Stimulated activated CD4-positive, alpha-beta T cell treated with anti-CD3 and anti-CD28 coated beads, Interleukin-2, amount 100 ng/mL, for 24 hours (primary cell): ENCODE data around the gene RAB3IL1.
A peak's percentile ranks its signal among the peaks of the same experiment; 100 is the strongest.
"Not testable (repeated sequence)": the region's sequence is repeated elsewhere in the genome, so short reads cannot be mapped to it uniquely, and the experiment has no call there.

Experiments
- DNase-seq, 2 donors: peaks; one replicate each; pipeline ENCODE4 v3.0.0-alpha.2; 2020

RAB3IL1 gene

DNA sequence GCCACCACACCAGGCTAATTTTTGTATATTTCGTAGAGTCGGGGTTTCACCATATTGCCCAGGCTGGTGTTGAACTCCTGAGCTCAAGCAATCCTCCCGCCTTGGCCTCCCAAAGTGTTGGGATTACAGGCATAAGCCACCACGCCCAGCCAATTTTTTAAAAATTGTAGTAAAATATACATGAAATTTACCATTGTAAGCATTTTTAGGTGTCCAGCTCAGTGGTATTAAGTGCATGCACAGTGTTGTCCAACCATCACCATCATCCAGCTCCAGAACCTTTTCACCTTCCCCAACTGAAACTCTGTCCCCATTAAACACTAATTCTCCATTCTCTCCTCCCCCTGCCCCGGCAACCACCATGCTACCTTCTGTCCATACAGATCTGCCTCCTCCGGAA is 34.5 kb downstream of the RAB3IL1 start:
- no peak for DNase-seq

DNA sequence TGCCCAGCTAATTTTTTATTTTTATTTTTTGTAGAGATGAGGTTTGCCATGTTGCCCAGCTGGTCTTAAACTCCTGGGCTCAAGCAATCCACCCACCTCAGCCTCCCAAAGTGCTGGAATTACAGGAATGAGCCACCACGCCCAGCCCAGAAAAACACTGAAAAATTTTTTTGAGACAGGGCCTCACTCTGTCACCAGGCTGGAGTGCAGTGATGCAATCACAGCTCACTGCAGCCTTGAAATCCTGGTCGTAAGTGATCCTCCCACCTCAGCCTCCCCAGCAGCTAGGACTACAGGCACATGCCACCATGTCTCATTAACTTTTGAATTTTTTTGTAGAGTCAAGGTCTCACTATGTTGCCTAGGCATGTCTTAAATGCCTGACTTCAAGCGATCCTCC is 35.1 kb downstream of the RAB3IL1 start:
- not testable (repeated sequence) for DNase-seq

DNA sequence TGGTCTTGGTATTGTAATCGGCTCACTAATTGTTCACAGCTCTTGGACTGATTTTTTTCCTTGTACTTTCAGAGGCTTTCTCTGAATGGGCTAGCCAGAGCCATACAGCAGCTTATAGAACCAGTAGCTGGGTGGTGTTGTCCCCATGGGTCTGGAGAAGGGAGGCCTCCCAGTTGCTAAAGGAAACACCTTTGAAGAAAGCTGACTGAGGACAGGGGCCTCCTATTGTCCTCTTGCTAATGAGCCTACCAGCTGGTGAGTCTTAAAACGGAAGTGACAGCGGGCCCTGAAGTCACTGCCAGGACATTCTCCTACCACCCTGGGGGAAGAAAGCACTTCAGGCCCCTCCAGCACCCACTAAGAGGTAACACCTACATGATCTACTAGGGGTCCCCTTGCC is 36.0 kb downstream of the RAB3IL1 start:
- DNase-seq: no peak

DNA sequence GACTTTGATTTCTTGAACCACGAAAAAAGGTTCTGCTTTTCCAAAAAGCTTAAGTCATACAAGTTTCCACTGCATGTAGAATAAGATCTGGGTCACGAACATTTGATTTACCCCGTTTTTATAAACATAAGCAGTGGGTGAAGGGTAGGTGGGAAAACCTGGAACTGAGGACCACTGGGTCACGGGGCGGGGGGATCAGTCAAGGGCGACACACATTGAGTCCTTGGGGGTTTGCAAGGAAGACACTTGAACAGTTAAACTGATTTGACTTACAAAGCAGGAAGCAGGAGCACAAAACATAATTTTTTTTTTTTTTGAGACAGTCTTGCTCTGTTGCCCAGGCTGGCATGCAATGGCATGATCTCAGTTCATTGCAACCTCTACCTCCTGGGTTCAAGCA is 36.9 kb downstream of the RAB3IL1 start:
- no peak for DNase-seq

DNA sequence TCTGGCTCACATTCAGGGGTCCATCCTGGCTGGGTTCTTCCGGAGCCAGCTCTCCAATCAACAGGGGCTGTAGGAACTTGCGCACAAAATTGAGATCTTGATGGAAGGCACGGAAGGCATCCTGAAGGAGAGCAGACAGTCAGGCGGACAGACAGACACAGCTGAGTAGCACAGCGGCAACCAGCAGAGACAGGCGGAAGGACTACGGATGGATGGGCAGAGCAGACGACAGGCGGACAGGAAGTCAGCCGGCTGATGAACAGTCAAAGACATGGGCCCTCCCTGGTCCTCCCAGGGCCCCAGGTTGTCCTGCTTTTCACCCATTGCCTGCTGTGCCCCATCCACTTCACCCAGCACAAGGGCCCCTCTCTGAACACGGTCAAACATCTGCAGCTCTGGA is 37.3 kb downstream of the RAB3IL1 start:
- DNase-seq: no peak

DNA sequence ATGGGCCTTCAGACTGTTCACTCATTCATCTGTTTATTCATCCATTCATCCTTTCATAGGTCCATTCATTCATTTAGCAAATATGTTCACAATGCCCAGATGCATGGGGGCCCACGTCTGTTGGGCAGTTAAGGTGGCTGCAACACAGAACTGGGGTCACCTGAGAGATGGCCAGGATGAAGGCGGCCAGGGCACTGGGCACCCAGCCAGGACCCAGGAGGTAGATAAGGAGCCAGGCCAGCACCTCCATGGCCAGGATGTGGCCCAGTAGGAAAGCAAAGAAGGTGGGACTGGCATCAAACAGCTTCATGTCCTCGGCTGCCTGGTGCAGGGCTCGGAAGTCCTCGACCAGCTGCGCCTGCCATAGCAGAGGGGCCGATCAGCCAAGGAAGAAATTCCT is 38.2 kb downstream of the RAB3IL1 start:
- DNase-seq: no peak

DNA sequence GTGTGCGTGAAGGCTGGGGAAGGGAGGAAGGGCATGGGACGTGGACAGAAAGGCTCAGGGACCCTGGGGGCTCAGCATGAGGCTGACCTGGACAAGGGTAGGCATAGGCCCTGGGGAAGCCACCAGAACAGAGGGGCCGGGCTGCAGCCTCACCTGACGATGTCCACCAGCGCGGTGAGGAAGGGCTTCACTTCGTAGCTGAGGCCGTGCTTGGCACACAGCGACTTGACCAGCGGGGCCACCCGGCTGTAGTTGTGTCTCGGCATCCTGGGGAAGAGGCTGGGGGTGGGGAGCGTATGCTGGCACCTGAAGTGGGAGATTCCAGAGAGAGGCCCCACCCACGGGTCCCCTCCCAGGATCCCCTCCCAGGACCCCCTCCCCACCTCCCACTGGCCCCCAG is 41.7 kb downstream of the RAB3IL1 start:
- DNase-seq: no peak

DNA sequence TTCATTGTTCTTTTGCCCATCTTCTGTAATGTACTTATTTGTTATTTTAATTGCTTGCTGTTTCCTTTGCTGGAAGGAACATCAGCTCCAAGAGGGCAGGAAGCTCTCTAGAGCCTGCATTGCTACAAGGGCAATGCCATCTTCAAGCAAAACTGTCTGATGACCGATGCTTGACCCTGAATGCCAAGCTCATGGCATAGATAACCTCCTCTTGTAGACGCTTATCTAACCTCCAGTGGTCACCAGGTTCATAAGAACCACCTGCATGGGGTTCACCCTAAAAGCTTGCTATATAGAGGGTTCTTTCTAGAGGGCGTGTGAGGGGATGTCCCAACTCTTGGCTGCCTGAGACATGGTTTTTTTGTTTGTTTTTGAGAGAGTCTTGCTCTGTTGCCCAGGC is 42.5 kb downstream of the RAB3IL1 start:
- DNase-seq: no peak

DNA sequence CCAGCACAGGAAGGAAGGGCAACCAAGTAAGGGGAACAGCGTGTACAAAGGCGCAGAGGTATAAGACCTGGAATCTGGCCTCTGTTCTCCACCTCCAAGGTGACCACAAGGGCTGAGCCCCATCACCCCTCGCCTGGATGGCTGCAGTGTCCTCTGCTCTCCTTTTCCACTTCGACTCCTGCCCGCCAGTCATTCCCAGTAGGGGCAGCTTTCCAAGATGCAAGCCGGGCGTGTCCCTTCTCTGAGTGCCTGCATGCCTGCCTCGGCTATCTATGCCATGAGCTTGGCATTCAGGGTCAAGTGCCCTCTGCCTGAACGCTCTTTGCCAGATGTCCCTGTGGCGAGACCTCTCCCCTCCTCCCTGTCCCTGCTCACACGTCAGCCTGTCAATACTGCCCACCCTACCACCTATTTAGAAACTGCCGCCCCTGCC is 43.0 kb downstream of the RAB3IL1 start:
- no peak for DNase-seq

DNA sequence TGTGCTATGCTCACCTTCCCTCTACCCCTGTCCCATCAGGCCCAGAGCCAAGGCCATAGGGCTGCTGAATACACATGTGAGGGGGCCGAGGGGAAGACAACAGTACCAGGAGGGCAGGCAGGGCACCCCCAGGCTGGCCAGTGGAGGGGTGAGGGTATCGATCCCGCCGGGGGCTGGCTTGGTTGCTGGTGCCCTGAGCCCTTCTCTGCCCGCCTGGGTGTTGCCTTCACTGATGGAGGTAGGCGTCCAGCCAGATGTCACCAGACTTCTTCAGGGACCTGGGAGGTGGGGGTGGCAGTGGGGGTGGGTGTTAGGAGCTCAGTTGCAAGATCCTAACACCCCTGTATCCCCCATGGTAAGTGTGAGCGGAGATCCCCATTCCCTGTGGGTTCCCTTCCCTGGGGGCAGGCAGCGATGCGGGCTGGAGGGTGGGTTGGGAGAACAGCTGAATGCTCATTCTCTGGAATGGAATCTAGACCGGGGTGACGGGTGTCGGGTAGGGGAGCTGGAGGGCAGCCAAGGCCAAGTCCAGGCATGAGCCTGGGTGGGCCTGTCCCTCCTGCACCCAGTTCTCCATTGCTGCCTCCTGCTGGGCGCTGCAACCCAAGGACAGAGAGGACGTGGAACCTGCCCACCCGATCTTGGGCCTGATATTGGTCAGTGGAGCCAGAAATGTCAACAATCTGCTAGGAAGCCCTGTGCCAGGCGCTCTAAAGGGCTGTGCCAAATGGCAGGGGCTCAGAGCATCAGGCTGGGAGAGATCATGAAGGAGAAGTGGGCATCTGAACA is 43.6 kb downstream of the RAB3IL1 start:
- no peak for DNase-seq

DNA sequence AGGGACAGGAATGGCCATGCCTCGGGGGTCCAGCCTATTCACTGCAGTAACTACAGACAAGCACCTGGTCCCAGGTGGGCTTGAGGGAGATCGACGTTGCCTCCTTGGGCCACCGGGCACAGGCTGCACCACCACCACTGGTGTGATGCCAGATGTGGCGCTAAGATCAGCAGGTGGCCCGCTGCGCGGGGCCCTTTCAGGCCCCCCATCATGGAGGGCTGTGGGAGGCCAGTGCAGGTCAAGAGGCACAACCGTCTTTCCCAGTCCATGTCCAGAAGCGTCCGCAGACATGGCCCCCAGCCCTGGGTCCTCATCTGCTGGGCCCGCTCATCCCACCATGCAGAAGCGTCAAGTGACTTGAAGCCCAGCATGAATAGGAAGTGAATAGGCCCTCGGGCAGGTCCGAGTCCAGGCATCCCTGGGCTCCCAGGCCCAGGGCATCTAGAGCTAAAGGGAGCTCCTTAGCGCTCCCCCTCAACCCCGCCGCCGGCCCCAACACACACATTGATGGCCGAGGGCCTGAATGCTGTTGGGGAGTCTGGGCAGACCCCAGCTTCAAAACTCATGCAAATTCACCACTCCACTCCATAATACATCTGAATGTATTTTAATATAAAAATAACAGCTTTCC is 44.3 kb downstream of the RAB3IL1 start:
- DNase-seq: no peak

DNA sequence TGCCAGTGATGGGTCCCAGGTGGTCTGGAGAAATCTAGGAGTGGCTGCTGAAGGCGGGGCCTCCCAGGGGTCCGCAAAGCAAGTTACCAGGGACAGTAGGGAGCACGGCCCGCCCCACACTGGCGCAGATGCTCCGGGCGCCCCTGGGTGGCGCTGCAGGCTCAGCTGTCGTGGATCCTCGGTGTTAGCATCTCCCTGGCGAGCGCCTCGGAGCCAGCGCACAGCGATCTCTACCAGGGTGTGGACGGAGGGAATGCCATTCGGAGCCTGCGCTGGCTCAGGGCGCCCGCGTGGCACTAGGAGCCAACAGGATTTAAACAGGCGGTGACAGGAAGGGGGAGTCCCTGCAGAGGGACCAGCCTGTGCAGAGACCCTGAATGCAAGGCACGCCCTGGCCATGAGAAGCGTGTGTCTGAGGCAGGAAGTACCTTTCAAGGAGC is 46.2 kb downstream of the RAB3IL1 start:
- peak; percentile 66 to 75 for DNase-seq

DNA sequence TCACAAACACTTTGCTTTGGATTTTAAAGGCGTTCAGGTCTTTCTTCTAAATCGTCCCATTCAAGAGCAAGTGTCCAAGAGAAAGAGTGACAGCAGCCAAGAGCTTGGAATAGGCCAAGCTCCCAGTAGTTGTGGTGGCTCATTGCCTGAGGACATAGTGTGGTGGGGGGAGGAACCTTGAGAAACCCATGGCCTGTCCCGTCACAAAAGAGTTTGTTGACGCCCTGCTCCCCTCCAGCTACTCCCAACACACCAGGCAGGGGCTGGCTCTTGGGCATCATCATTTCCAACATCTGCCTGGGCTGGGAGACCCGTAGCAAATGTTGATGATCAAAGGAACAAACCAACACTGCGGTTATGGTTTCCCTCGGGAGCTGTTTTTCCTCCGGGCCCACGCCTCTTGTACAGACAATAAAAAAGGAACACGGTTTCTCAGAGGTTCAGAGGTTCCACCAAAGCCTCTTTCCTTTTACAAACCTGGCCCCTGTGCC is 46.8 kb downstream of the RAB3IL1 start:
- DNase-seq: no peak

DNA sequence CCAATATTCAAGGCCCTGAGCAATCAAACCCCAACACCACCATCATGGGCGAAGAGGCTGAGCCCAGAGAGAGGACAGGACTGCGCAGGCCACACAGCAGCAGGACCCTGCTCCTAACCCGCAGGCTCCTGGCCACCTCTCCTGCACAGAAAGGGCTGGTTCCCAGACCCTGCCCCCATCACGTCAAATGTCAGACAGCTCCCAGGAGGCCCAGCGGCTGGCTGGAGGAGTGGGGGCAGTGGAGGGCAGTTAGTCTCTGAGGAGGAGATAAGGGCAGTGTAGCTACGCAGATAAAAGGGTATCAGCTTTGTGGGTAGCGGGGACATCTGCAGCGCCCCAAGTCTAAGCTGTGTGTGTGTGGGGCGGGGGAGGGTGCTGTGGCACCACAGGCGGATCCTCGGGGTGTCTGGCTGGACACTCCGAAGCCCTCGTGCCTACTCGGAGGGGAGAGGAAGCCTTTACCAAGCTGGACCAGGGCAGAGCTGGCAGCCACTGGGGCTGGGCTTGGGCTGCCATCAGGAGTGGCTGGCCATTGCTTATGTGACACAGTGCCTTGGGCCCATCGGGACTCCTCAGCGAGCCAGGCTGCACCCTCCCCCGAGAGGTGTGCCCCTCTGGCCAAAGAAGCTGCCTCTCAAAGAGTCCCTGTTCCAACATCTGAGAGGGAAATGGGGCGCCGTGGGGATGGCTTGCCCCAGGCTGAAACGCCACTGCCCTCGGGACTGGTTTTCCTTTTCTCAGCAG is 47.5 kb downstream of the RAB3IL1 start:
- no peak for DNase-seq

DNA sequence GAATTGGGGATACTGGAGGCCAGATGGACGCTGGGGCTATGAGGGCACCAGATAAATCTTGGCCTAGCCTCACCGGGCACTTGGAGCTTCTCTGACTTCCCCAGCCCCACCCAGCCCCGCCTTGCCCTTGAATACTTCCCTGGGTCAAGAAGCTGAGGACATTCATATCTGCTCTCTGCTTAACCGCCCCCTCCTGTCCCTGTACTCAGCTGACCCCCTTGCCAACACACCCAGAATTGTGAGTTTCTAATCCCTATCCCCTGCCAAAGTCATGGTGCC is 48.0 kb downstream of the RAB3IL1 start:
- no peak for DNase-seq

DNA sequence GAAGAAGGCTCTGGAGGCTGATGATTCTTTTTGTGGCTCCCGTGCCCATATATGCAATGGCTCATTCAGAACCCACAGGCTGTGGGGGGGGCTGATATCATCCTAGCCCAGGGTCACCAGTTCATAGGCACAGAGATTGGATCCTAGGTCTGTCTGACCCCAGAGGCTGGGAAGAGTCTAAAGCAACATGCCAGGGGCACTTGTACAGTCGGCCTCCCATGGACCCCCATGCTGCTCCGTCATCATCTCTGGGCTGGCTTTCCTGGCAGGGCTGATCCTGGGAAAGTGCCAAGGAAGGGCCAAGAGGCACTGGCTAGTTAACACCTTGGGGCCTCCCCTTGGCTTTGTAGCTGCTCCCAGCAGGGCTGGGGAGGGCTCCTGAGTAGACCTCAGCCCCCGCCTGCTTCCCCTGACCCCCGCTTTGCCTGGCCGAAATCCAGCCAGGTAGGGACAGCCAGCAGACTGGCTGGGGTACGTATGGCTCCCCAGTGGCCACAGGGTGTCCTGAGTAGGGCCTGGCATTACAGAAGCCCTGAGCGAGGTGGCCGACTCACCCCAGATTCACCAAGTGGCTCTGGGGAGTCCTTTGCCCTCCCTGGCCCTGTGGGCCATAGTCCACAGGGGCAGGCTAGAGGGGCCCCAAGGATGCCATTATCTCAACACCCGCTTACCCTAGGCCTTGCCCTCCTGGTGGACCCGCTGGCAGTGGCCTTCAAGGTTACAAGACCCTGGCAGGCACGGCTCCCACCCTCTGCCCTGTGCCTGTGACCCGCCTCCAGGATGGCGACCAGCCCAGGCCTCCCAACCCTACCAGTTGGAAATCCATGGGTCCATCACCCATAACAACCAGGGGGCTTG is 48.6 kb downstream of the RAB3IL1 start:
- no peak for DNase-seq

DNA sequence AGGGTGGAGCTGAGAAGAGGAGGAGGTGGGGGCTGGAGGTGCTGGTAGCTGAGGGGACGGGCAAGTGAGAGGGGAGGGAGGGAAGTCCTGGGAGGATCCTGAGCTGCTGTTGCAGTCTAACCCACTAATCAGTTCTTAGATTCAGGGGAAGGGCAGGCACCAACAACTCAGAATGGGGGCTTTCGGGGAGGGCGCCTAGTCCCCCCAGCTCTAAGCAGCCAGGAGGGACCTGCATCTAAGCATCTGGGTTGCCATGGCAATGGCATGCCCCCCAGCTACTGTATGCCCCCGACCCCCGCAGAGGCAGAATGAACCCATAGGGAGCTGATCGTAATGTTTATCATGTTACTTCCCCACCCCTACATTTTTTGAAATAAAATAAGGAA is 50.4 kb downstream of the RAB3IL1 start:
- DNase-seq: no peak

DNA sequence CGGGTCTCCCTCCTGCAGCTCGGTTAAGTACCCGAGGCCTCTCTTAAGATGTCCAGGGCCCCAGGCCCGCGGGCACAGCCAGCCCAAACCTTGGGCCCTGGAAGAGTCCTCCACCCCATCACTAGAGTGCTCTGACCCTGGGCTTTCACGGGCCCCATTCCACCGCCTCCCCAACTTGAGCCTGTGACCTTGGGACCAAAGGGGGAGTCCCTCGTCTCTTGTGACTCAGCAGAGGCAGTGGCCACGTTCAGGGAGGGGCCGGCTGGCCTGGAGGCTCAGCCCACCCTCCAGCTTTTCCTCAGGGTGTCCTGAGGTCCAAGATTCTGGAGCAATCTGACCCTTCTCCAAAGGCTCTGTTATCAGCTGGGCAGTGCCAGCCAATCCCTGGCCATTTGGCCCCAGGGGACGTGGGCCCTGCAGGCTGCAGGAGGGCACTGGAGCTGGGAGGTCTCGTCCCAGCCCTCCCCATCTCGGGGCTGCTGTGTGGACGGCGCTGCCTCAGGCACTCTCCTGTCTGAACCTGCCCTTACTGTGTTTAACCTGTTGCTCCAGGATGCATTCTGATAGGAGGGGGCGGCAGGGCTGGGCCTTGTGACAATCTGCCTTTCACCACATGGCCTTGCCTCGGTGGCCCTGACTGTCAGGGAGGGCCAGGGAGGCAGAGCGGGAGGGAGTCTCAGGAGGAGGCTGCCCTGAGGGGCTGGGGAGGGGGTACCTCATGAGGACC is 51.0 kb downstream of the RAB3IL1 start:
- DNase-seq: no peak

DNA sequence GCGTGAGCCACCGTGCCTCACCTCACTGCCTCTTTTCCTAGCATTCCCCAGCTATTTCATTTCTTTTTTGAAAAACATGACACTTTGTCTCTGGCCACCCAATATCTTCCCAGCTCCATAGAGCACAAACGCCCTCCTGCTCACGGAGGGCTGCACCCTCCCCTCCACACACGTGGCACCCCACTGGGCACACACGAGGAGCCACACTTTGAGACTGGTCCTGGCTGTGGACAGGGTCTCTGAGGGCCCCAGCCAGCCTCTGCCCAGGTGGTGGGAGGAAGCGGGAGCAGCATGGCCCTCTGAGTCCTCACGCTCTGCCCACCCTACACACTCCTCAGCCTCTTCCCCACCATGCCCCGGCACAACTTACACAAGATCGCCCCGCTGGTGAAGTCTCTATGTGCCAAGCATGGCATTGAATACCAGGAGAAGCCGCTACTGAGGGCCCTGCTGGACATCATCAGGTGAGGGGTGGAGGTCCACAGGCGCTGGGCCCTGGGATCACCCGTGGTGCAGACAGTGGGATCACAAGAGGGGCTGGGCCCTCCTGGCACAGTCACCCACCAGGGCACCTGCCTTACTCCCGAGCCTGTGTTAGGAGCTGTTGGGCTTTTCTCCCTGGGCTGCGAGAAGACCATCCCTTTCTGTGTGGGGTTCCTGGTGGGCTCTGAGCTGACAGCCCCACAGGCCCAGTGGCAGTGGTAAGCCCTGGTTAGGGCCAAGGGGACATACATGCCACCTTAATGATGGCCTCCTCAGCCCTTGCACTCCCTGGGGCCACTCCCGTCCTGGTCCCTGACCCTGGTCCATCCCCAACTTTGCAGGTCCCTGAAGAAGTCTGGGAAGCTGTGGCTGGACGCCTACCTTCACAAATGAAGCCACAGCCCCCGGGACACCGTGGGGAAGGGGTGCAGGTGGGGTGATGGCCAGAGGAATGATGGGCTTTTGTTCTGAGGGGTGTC is 52.3 kb downstream of the RAB3IL1 start:
- DNase-seq: no peak

DNA sequence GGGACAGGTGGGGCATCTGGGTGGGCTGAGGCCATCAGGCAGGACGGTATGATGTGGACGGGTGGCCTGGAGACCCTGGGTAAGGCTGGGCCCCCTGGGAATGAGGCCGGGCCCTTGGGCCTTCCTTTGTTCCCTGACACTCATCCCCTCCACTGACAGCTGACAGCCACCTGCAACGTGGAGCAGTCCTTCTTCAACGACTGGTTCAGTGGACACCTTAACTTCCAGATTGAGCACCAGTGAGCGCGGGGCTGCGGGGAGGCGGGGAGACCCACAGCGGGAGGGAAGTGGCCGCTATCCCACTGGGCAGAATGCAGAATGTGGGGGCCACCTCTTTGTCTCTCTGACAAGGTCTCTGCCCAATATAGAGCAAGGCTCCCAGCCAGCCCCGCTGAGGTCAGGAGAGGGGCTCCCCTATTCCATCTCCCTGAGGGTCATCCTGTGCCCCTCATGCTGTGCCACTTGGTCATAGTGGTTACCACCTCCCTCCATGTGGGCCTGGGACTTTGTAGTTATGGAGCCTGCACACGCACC is 53.8 kb downstream of the RAB3IL1 start:
- DNase-seq: no peak
